Astrocyte of the cerebellum (primary cell): ENCODE data around the gene CFAP410.

Source experiments
- DNase-seq: peaks from one replicate; pipeline ENCODE4 v3.0.0-alpha.2; 2011; ENCODE audit warnings: low read depth
- H3K4me3 ChIP-seq: 2 replicates; pipeline ENCODE4 v1.5.1; 2011; ENCODE audit warnings: mild to moderate bottlenecking, low read depth, low read length, moderate library complexity
- in situ Hi-C: cut with HindIII; loops from 2 replicates; pipeline ENCODE4 v1.10.0; 2017; ENCODE audit warnings: low sequenced_read_pairs
- TF ChIP-seq, protein P1 (sequence below): IDR thresholded peaks from 2 replicates; pipeline ENCODE4 v1.5.1; 2012; ENCODE audit warnings: low read length, low read depth, moderate library complexity, mild to moderate bottlenecking; ENCODE audit errors: missing control alignments

CFAP410 gene

DNA sequence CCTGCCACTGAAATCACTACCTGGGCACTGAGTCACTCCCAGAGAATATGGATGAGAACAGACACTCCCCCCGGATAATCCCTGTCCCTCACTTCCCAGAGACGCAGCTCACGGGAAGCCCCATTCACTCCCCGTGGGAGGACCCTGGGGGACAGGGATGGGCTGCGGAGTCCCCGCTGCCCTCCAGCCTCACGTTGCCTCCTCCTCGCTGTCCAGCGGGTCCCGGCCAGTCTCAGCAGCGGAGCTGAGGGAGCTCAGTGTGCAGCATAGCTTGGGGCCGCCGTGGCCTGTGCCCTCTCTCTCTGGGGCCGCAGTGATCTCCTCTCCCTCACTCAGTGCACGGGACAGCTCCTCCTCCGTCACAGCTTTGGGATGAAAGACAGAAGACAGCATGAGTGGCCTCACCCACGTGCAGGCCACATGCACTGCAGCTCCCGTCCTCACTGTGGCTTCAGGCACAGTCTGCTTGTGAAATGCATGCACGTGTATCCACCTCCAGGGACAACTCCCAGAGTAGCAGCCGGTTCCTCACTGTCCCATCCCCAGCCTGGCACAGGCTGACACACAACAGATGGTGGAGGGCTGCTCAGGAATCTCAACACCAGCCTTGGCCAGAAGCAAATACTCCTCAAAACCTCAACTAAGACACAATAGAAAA is 7.4 kb downstream of the CFAP410 start:
- in situ Hi-C loops = no loop called here
- TF ChIP-seq, protein P1, sequence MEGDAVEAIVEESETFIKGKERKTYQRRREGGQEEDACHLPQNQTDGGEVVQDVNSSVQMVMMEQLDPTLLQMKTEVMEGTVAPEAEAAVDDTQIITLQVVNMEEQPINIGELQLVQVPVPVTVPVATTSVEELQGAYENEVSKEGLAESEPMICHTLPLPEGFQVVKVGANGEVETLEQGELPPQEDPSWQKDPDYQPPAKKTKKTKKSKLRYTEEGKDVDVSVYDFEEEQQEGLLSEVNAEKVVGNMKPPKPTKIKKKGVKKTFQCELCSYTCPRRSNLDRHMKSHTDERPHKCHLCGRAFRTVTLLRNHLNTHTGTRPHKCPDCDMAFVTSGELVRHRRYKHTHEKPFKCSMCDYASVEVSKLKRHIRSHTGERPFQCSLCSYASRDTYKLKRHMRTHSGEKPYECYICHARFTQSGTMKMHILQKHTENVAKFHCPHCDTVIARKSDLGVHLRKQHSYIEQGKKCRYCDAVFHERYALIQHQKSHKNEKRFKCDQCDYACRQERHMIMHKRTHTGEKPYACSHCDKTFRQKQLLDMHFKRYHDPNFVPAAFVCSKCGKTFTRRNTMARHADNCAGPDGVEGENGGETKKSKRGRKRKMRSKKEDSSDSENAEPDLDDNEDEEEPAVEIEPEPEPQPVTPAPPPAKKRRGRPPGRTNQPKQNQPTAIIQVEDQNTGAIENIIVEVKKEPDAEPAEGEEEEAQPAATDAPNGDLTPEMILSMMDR = no peak
- DNase-seq = no peak
- no peak overlapping the region for H3K4me3 ChIP-seq

GRCh38 chr21:44331209-44331608 is 8.0 kb downstream of the CFAP410 start:
- TF ChIP-seq, protein P1 = no peak
- no peak overlapping the region for H3K4me3 ChIP-seq
- DNase-seq = no peak
- in situ Hi-C loops = no loop called here

- TF ChIP-seq, protein P1 = no peak
- H3K4me3 ChIP-seq = no peak overlapping the region
- in situ Hi-C loops = no loop called here
- DNase-seq = no peak
Observed at GRCh38 chr21:44330698-44331097, 8.5 kb downstream of the CFAP410 start.

- no peak overlapping the region for H3K4me3 ChIP-seq
- in situ Hi-C loops = no loop called here
- TF ChIP-seq, protein P1 = no peak
- no peak for DNase-seq
Observed at GRCh38 chr21:44329971-44330681, 9.1 kb downstream of the CFAP410 start.

DNA sequence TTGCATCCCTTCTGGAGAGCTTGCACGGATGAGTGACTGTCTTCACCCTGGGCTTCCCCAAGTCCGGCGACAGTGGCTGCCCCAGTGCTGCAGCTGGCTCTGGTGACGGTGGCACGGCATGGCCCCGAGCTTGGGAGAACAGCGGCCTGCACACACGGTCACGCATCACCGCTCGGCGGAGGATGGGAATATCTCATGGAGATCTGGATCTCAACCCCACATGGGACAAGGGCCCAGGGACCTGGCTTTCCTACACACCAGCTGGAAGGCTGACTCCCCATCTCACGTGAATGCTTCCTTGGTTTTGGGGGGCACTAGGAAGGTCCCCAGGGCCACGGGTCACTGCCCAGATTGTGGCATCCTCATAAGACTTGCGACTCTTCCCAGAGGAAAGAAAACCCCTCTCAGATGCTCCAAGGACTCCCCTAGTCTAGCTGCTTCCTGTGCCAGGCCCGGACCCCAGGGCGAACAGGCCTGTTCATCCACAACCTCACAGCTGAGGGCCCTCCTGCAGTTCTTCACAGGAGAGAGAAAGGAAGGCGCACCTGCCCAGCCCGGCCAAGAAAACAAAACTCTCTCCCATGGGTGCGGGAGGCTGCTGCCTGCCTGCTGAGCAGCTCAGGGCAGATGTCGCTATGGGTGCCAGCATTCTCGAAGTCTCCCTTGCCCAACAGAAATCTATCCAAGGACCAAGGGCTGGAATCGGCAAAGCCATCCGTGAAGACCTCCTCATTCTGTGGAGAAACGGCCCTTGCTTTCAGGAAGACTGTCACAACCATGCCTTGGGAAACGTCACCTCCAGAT is 9.9 kb downstream of the CFAP410 start:
- in situ Hi-C loops = no loop called here
- no peak for DNase-seq
- TF ChIP-seq, protein P1 = no peak
- H3K4me3 ChIP-seq = no peak overlapping the region

DNA sequence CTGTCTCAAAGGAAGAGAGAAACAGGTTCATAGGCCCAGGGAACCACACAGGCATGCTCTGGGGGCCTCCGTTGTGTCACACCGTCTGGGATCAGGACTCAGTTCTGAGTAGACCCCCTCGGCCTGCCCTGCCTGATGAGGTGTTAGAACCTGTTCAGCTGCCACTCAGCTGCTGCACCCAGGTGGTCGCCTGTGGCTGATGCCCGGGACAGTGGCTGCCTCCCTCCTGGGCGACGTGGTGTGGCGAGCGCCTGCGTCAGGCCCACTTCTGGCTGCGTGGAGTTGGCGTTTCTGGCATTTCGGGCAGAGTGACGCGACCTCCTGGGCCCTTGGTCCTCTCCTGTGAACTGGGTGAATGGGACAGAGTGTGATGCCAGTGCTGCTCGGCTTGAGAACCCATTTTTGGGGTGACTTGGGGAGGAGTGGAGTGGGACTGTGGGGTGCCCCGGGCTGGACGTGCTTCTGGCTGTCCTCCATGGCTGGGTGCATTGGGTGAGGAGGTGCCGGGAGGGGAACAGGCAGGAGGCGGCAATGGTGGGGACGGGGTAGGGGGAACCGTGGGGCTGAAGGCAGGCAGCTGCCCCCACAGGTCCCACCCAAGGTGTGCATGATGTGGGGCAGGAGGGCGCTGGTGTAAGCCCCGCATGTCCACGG is 10.8 kb downstream of the CFAP410 start:
- in situ Hi-C loops = no loop called here

More for the DNA sequence above, 10.8 kb downstream of the CFAP410 start:
- DNase-seq = no peak
- H3K4me3 ChIP-seq = no peak overlapping the region
- TF ChIP-seq, protein P1 = no peak
